Neural cell (in vitro differentiated cells): ENCODE results near the gene MCC.

Experiments used
- EP300 ChIP-seq: fragments of 450-650 bp; conservative IDR thresholded peaks from 2 replicates; pipeline ENCODE4 v1.6.1; 2014; ENCODE audit warnings: antibody characterized with exemption, mild to moderate bottlenecking, moderate library complexity; ENCODE audit not compliant: poor library complexity, severe bottlenecking
- SMC3 ChIP-seq: fragments of 450-650 bp; conservative IDR thresholded peaks from 2 replicates; pipeline ENCODE4 v1.6.1; 2014; ENCODE audit warnings: antibody characterized with exemption, mild to moderate bottlenecking, moderate library complexity; ENCODE audit not compliant: poor library complexity
- TF ChIP-seq, protein P1 (sequence below): IDR thresholded peaks from 2 replicates; pipeline ENCODE4 v1.6.1; 2012; ENCODE audit warnings: borderline replicate concordance
- TF ChIP-seq, protein P2 (sequence below): fragments of 450-650 bp; IDR thresholded peaks from 2 replicates; pipeline ENCODE4 v1.5.1; 2014; ENCODE audit warnings: antibody characterized with exemption, mild to moderate bottlenecking, moderate library complexity; ENCODE audit not compliant: poor library complexity, severe bottlenecking

DNA sequence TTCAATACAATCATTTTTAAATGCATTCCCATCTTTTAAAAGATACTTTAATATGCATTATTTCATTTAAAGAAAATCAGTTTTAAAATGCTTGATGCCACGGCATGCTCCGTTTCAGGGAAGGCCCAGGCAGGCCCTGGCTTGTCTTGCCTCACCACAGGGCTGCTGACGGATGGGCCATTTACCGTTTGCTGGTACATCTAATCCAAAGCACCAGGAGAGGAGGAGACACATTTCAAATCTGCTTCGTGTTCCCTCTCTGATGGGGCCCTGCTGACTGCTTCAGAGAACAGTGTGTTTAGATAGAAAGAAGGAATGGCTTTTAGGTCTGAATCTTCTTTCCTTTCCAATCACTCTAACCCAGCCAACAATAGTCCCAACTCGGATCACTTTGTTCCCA lies 326.4 kb downstream of the MCC start:
- TF ChIP-seq SMC3 (no peak), EP300 (no peak)
- TF ChIP-seq, protein P1, sequence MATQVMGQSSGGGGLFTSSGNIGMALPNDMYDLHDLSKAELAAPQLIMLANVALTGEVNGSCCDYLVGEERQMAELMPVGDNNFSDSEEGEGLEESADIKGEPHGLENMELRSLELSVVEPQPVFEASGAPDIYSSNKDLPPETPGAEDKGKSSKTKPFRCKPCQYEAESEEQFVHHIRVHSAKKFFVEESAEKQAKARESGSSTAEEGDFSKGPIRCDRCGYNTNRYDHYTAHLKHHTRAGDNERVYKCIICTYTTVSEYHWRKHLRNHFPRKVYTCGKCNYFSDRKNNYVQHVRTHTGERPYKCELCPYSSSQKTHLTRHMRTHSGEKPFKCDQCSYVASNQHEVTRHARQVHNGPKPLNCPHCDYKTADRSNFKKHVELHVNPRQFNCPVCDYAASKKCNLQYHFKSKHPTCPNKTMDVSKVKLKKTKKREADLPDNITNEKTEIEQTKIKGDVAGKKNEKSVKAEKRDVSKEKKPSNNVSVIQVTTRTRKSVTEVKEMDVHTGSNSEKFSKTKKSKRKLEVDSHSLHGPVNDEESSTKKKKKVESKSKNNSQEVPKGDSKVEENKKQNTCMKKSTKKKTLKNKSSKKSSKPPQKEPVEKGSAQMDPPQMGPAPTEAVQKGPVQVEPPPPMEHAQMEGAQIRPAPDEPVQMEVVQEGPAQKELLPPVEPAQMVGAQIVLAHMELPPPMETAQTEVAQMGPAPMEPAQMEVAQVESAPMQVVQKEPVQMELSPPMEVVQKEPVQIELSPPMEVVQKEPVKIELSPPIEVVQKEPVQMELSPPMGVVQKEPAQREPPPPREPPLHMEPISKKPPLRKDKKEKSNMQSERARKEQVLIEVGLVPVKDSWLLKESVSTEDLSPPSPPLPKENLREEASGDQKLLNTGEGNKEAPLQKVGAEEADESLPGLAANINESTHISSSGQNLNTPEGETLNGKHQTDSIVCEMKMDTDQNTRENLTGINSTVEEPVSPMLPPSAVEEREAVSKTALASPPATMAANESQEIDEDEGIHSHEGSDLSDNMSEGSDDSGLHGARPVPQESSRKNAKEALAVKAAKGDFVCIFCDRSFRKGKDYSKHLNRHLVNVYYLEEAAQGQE = no peak
- TF ChIP-seq, protein P2, sequence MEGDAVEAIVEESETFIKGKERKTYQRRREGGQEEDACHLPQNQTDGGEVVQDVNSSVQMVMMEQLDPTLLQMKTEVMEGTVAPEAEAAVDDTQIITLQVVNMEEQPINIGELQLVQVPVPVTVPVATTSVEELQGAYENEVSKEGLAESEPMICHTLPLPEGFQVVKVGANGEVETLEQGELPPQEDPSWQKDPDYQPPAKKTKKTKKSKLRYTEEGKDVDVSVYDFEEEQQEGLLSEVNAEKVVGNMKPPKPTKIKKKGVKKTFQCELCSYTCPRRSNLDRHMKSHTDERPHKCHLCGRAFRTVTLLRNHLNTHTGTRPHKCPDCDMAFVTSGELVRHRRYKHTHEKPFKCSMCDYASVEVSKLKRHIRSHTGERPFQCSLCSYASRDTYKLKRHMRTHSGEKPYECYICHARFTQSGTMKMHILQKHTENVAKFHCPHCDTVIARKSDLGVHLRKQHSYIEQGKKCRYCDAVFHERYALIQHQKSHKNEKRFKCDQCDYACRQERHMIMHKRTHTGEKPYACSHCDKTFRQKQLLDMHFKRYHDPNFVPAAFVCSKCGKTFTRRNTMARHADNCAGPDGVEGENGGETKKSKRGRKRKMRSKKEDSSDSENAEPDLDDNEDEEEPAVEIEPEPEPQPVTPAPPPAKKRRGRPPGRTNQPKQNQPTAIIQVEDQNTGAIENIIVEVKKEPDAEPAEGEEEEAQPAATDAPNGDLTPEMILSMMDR = no peak
